GM23248 (cell line): ENCODE results near the gene CORO7. TPM values are rescaled to one million over a fixed set of nuclear protein-coding genes. Genes with fewer than 3 reads are reported as not detected.

ENCODE experiments used
- DNase-seq: peaks from one replicate; pipeline ENCODE4 v3.0.0-alpha.2; 2015
- H2AFZ ChIP-seq: fragments of 200-600 bp; sonication (generic); 2 replicates; pipeline ENCODE4 v1.6.1; 2016; ENCODE audit warnings: antibody characterized with exemption
- H3F3A ChIP-seq: fragments of 200-600 bp; sonication (generic); 2 replicates; pipeline ENCODE4 v1.6.1; 2016; ENCODE audit warnings: mild to moderate bottlenecking, antibody characterized with exemption, mixed run types; ENCODE audit not compliant: insufficient read depth
- H3K27ac ChIP-seq: fragments of 200-600 bp; sonication (generic); 2 replicates; pipeline ENCODE4 v1.5.1; 2016; ENCODE audit warnings: mild to moderate bottlenecking
- H3K27me3 ChIP-seq: fragments of 200-600 bp; sonication (generic); replicated peaks from 2 replicates; pipeline ENCODE4 v1.6.1; 2016; ENCODE audit warnings: mild to moderate bottlenecking; ENCODE audit not compliant: insufficient read depth
- H3K36me3 ChIP-seq: fragments of 200-600 bp; sonication (generic); 2 replicates; pipeline ENCODE4 v1.6.1; 2016; ENCODE audit warnings: low read depth, mild to moderate bottlenecking
- H3K4me1 ChIP-seq: fragments of 200-600 bp; sonication (generic); 2 replicates; pipeline ENCODE4 v1.6.1; 2016; ENCODE audit warnings: mild to moderate bottlenecking; ENCODE audit not compliant: insufficient read depth
- H3K4me2 ChIP-seq: fragments of 200-600 bp; sonication (generic); one replicate; pipeline ENCODE4 v1.6.1; 2016; ENCODE audit warnings: mild to moderate bottlenecking; ENCODE audit not compliant: unreplicated experiment
- H3K4me3 ChIP-seq: fragments of 200-600 bp; sonication (generic); 2 replicates; pipeline ENCODE4 v1.5.1; 2016; ENCODE audit warnings: mild to moderate bottlenecking
- H3K79me2 ChIP-seq: fragments of 200-600 bp; sonication (generic); 2 replicates; pipeline ENCODE4 v1.6.1; 2016; ENCODE audit warnings: mild to moderate bottlenecking; ENCODE audit not compliant: insufficient read depth
- H3K9ac ChIP-seq: fragments of 200-600 bp; sonication (generic); 2 replicates; pipeline ENCODE4 v1.6.1; 2016; ENCODE audit warnings: mild to moderate bottlenecking
- H3K9me2 ChIP-seq: fragments of 200-600 bp; sonication (generic); 2 replicates; pipeline ENCODE4 v1.6.1; 2016; ENCODE audit warnings: mixed run types, mild to moderate bottlenecking, moderate library complexity; ENCODE audit not compliant: insufficient read depth
- H3K9me3 ChIP-seq: fragments of 200-600 bp; sonication (generic); one replicate; pipeline ENCODE4 v1.6.1; 2017; ENCODE audit warnings: low read depth
- H4K20me1 ChIP-seq: fragments of 200-600 bp; sonication (generic); 2 replicates; pipeline ENCODE4 v1.6.0; 2016; ENCODE audit not compliant: insufficient read depth
- EZH2 ChIP-seq: fragments of 200-600 bp; sonication (generic); IDR thresholded peaks from 2 replicates; pipeline ENCODE4 v1.6.1; 2018; ENCODE audit warnings: antibody characterized with exemption, mild to moderate bottlenecking; ENCODE audit not compliant: insufficient read depth, poor library complexity, severe bottlenecking
- EZH2phosphoT487 ChIP-seq: fragments of 200-600 bp; sonication (generic); IDR thresholded peaks from 2 replicates; pipeline ENCODE4 v1.6.1; 2018; ENCODE audit warnings: antibody characterized with exemption, moderate library complexity, mild to moderate bottlenecking, low read depth; ENCODE audit not compliant: insufficient read depth
- WGBS, 2 experiments: methylation state at CpG; one replicate each; pipeline ENCODE4 v1.1.6; 2015 to 2017; ENCODE audit warnings: low lambda C conversion rate in 2 of 2, low coverage in 1 of 2; ENCODE audit errors: missing lambda C conversion rate in 2 of 2; 5-methylcytosine and 5-hydroxymethylcytosine counted together
- in situ Hi-C: fragments of 300-500 bp; cut with MboI; formaldehyde crosslinking; loops from 2 replicates; pipeline ENCODE4 v1.15.0; 2020
- polyA plus RNA-seq: library from polyadenylated mRNA; unstranded; fragments of >200 nt; fragmentation: Nextera tagmentation; extraction: Ambion mirVana; gene quantifications from 2 replicates; pipeline ENCODE4 v1.2.1, GENCODE V29; 2016
- total RNA-seq: library from RNA; depleted of rRNA; stranded (reverse); fragments of >200 nt; shearing (Covaris generic); gene quantifications from 2 replicates; pipeline ENCODE4 v1.2.3, GENCODE V29; 2014; rRNA removed

CORO7 gene
- total RNA-seq (13.2 and 27.7 TPM in 2 replicates), polyA plus RNA-seq (5.9 and 7.3 TPM in 2 replicates)

DNA sequence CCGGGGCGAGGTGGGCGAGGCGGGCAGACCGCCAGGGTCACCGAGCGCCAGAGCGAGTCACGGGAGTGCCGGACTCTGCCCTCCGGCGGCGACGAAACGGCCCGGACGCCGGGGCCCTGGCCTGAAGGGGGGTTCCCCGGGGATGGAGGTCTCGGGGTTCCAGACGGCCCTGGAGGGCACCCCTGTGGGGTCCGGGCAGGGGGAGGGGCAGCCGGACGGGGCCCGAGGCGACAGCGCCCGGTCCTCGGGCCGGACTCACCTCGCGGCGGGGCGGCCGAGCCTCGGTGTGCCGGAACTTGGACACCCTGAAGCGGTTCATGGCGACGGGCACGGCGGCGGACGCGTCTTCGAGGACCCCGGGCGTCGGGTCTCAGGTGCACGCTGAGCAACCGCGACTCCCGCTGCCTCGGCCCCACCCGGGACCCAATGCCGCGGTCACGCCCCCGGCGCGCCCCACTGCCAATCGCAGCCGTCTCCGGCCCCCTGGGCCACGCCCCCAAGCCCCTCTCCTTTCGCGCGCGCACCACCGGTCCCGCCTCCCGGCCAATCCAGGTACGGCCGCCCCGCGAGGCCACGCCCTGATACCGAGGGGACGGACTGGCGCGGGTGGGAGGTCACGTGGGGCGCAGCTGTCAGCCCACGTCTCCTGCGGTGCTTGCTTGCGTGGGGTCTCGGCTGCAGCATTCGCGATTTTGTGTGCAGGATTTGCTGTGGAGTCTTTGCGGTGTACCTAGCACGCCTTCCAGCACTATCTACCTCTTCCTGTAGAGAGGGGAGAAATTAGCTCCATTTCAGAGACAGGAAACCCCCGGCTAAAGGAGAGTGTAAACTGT, at the start of gene CORO7:
CORO7 (minus strand) TSS at position 397 of the 833 bp plus-strand sequence; CDS start at position 319, 78 bp downstream.
- Histone ChIP-seq H3K27me3 (no peaks in the 10 kb centered on the region), H2AFZ (peak within 1 kb of the TSS; percentile 86), H3F3A (peaks cover 11% of the 10 kb centered on the region; the same call in 1 of the 2 replicates), H3K4me3 (peak within 1 kb of the TSS; percentile 87), H4K20me1 (no peaks in the 10 kb centered on the region), H3K4me2 (peak within 1 kb of the TSS; percentile 86), H3K9ac (peak within 1 kb of the TSS; percentile 79), H3K9me3 (no peaks in the 10 kb centered on the region), H3K9me2 (no peaks in the 10 kb centered on the region), H3K4me1 (0 out of 2 replicates have a peak, but pooled peaks cover 6% of the 10 kb centered on the region), H3K79me2 (peaks cover 38% of the 10 kb centered on the region), H3K36me3 (no peaks in the 10 kb centered on the region), H3K27ac (peak within 1 kb of the TSS; percentile 36; the same call in 1 of the 2 replicates)
- 1 to 2% methylated on average over 35 to 49 of the region's 92 CpGs for WGBS, 2 experiments
- peak; percentile 93 for DNase-seq
- no peak for TF ChIP-seq EZH2phosphoT487
- TF ChIP-seq EZH2: no peak
- in situ Hi-C loops: no loop called here

DNA sequence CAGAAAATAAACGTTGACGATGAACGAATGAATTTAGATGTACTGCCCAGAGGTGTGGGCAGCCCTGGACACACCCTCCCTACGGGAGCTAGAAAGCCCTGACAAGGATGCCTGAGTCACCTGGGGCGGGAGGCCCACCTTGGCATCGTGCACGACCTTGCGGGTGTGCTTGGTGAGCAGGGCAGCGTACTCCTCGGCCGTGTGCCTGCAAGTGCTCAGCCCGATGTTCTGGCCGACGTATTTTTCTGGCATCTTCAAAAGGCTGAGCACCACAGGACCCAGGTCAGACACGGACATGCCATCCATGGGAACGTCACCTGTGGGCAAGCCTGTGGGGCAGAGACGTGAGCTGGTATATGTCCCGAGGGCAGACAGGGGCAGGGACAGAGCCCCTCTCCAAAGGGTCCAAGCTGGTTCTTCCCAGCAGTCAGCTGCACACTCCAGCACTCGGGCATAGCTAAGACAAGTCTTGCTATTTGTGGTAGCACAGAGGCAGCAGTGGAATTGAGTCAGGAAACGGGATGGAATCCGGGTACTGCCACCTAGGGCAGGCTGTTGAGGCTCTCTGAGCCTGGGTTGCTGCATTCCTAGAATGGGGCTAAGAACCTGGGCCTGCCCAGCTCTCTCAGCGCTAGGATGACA, 47.2 kb upstream of the CORO7 start:
- WGBS, 2 experiments: 93 to 95% methylated on average over 22 of the region's 22 CpGs
- in situ Hi-C loops: no loop called here

GRCh38 chr16:4461250-4462085, 45.1 kb upstream of the CORO7 start:
- Histone ChIP-seq H3K9me3 (no peaks in the 10 kb centered on the region), H3K27me3 (no peaks in the 10 kb centered on the region), H2AFZ (no peak overlapping the region), H3K4me2 (no peak overlapping the region), H3K9ac (no peak overlapping the region), H3K9me2 (no peaks in the 10 kb centered on the region), H3K79me2 (no peaks in the 10 kb centered on the region), H3K4me3 (no peak overlapping the region), H4K20me1 (no peaks in the 10 kb centered on the region; the same call in 1 of the 2 replicates), H3K4me1 (peaks cover 28% of the 10 kb centered on the region), H3K27ac (no peak overlapping the region), H3K36me3 (peaks cover 6% of the 10 kb centered on the region; the same call in 1 of the 2 replicates), H3F3A (peaks cover 27% of the 10 kb centered on the region)
- TF ChIP-seq EZH2phosphoT487 (no peak), EZH2 (no peak)
- DNase-seq: no peak
- in situ Hi-C loops: no loop called here
- 81 to 84% methylated on average over 17 to 27 of the region's 27 CpGs for WGBS, 2 experiments

More for the DNA sequence above, 47.2 kb upstream of the CORO7 start:
- Histone ChIP-seq H4K20me1 (no peaks in the 10 kb centered on the region; the same call in 1 of the 2 replicates), H3K36me3 (no peaks in the 10 kb centered on the region; the same call in 1 of the 2 replicates), H3K4me2 (peak overlapping the region; percentile 34), H3K79me2 (no peaks in the 10 kb centered on the region), H3K9me2 (no peaks in the 10 kb centered on the region), H3K27ac (peak overlapping the region; percentile 54), H2AFZ (no peak overlapping the region), H3K9me3 (no peaks in the 10 kb centered on the region), H3K4me1 (peaks cover 27% of the 10 kb centered on the region), H3F3A (peaks cover 23% of the 10 kb centered on the region), H3K27me3 (no peaks in the 10 kb centered on the region), H3K4me3 (no peak overlapping the region), H3K9ac (no peak overlapping the region)
- no peak for TF ChIP-seq EZH2phosphoT487
- no peak for TF ChIP-seq EZH2
- DNase-seq: no peak

DNA sequence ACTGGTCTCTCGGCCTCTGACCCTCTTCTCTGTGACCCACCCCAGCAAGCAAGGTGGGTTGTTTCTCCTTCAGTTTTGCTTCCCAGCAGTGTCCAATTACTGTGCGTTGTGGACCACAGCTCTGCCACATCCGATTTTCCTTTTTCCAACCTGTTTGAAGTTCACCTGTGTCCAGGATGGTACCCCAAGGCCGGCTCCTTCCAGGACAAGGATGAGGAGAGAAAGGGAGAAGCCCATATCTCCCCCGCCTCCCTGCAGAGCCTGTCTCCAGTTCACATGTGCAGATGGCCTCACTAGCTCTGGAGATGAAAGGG, 44.5 kb upstream of the CORO7 start:
- H3K4me2 ChIP-seq: no peak overlapping the region
- no peaks in the 10 kb centered on the region for H3K79me2 ChIP-seq
- no peaks in the 10 kb centered on the region for H3K9me2 ChIP-seq
- H3F3A ChIP-seq: peaks cover 27% of the 10 kb centered on the region
- no peak overlapping the region for H2AFZ ChIP-seq
- 84 to 95% methylated on average over 5 of the region's 5 CpGs for WGBS, 2 experiments
- H4K20me1 ChIP-seq: no peaks in the 10 kb centered on the region; the same call in 1 of the 2 replicates
- no peak overlapping the region for H3K9ac ChIP-seq
- no peak for DNase-seq
- H3K27ac ChIP-seq: no peak overlapping the region
- H3K4me1 ChIP-seq: peaks cover 28% of the 10 kb centered on the region
- H3K27me3 ChIP-seq: no peaks in the 10 kb centered on the region
- in situ Hi-C loops: no loop called here
- no peak overlapping the region for H3K4me3 ChIP-seq
- no peaks in the 10 kb centered on the region for H3K9me3 ChIP-seq
- TF ChIP-seq EZH2: no peak
- no peak for TF ChIP-seq EZH2phosphoT487
- peaks cover 6% of the 10 kb centered on the region; the same call in 1 of the 2 replicates for H3K36me3 ChIP-seq
